ENCODE data around the gene EXOC4.

- TF ChIP-seq EZH2 (IDR thresholded peaks at IDR 0.05; ENCODE audit: insufficient read depth, poor library complexity, severe bottlenecking) (no peak), EZH2phosphoT487 (IDR thresholded peaks at IDR 0.05; ENCODE audit: insufficient read depth, low read depth) (no peak)
These were observed 576.5 kb downstream of the EXOC4 start for GRCh38 chr7:133829336-133829897.
